Esophagus muscularis mucosa (tissue), 4 donors: ENCODE measurements around the gene PSMD9. TPM values are rescaled to one million over a fixed set of nuclear protein-coding genes. Genes with fewer than 3 reads are reported as not detected.

Experiments used
- DNase-seq: peaks from one replicate; pipeline ENCODE4 v3.0.0-alpha.2; 2017; ENCODE audit errors: extremely low spot score
- H3K27ac ChIP-seq, 4 donors: fragments of 200-600 bp; sonication (generic); replicated peaks in 1 of 4; 1 replicate in 3 of 4; 2 replicates in 1 of 4; pipeline ENCODE4 v1.5.1; 2016 to 2019; ENCODE audit warnings: mild to moderate bottlenecking in 1 of 4
- H3K27me3 ChIP-seq, 4 donors: fragments of 200-600 bp; sonication (generic); one replicate each; pipeline versions ENCODE4 v1.5.1 to v1.6.0; 2016 to 2019
- H3K36me3 ChIP-seq, 4 donors: fragments of 200-600 bp; sonication (generic); one replicate each; pipeline ENCODE4 v1.5.1; 2016 to 2019
- H3K4me1 ChIP-seq, 4 donors: fragments of 200-600 bp; sonication (generic); one replicate each; pipeline ENCODE4 v1.5.1; 2016 to 2019
- H3K4me3 ChIP-seq, 4 donors: fragments of 200-600 bp; sonication (generic); 1 replicate in 2 of 4; 2 replicates in 2 of 4; pipeline ENCODE4 v1.5.1; 2016 to 2019; ENCODE audit warnings: mild to moderate bottlenecking in 4 of 4, moderate library complexity in 1 of 4
- H3K9me3 ChIP-seq, 4 donors: fragments of 200-600 bp; sonication (generic); 1 replicate in 3 of 4; 2 replicates in 1 of 4; pipeline ENCODE4 v1.5.1; 2016 to 2019
- CTCF ChIP-seq, 3 experiments: fragments of 200-600 bp in 2 of 3; fragments of 450-650 bp in 1 of 3; sonication (generic) in 2 of 3; IDR thresholded peaks; one replicate each; pipeline ENCODE4 v1.5.1; 2017 to 2019; ENCODE audit warnings: antibody characterized with exemption in 3 of 3, mild to moderate bottlenecking in 2 of 3, moderate library complexity in 1 of 3
- EP300 ChIP-seq: sonication (generic); formaldehyde crosslinking; IDR thresholded peaks from one replicate; pipeline ENCODE4 v1.6.1; 2017; ENCODE audit warnings: antibody characterized with exemption
- POLR2A ChIP-seq: fragments of 450-650 bp; IDR thresholded peaks from one replicate; pipeline ENCODE4 v1.6.1; 2017; ENCODE audit warnings: antibody characterized with exemption, moderate library complexity, mild to moderate bottlenecking, low read depth
- POLR2AphosphoS5 ChIP-seq, 2 donors: sonication (generic); formaldehyde crosslinking; IDR thresholded peaks; one replicate each; pipeline ENCODE4 v1.6.1; 2017; ENCODE audit warnings: antibody characterized with exemption in 2 of 2
- WGBS: methylation state at CpG from one replicate; pipeline ENCODE4 v1.1.5; 2018; 5-methylcytosine and 5-hydroxymethylcytosine counted together
- intact Hi-C: fragments of 100-400 bp; cut with DNase I; formaldehyde crosslinking; loops from one replicate; pipeline ENCODE4 v1.15.1; 2023
- small RNA-seq, 3 donors: library from RNA; depleted of rRNA; stranded (forward); fragments of <200 nt; gene quantifications; one replicate each; pipeline ENCODE3, GENCODE V24; 2016
- total RNA-seq, 4 donors: library from RNA; depleted of rRNA; stranded (reverse); fragments of >200 nt; gene quantifications; one replicate each; pipeline versions ENCODE4 v1.1.0 to v1.2.1, GENCODE V29; 2016

PSMD9 gene
- total RNA-seq, 4 donors from 2014 or later, result 22.4 to 63.7 (median 44.4) TPM

- DNase-seq, result no peak
- no peaks in the 10 kb centered on the region for H3K27me3 ChIP-seq
- H3K27ac ChIP-seq, result no peak overlapping the region
- 95% methylated on average over 15 of the region's 15 CpGs for WGBS
- TF ChIP-seq CTCF (IDR thresholded peaks at IDR 0.05) (no peak), POLR2A (no peak), POLR2AphosphoS5 (IDR thresholded peaks at IDR 0.05) (no peak), EP300 (no peak)
- H3K4me3 ChIP-seq, result no peak overlapping the region
- H3K9me3 ChIP-seq, result no peaks in the 10 kb centered on the region
- intact Hi-C loops, result no loop called here
- peaks cover 8 to 19% (median 14%) of the 10 kb centered on the region in 4 donors for H3K4me1 ChIP-seq
- no peaks in the 10 kb centered on the region for H3K36me3 ChIP-seq
Observed at GRCh38 chr12:121963341-121964018, 74.9 kb downstream of the PSMD9 start.

GRCh38 chr12:121964813-121965643, 76.4 kb downstream of the PSMD9 start:
- peak overlapping the region in 1 of 4 donors; percentile 19 for H3K27ac ChIP-seq
- no peak overlapping the region for H3K4me3 ChIP-seq
- WGBS, result 39% methylated on average over 9 of the region's 9 CpGs
- H3K4me1 ChIP-seq, result peaks cover 8 to 19% (median 13%) of the 10 kb centered on the region in 4 donors
- no peak for TF ChIP-seq CTCF (IDR thresholded peaks at IDR 0.05)
- no peak for TF ChIP-seq POLR2AphosphoS5 (IDR thresholded peaks at IDR 0.05)
- no peak for TF ChIP-seq POLR2A
- no peak for TF ChIP-seq EP300
- H3K9me3 ChIP-seq, result no peaks in the 10 kb centered on the region
- H3K36me3 ChIP-seq, result no peaks in the 10 kb centered on the region
- intact Hi-C loops, result no loop called here
- no peak for DNase-seq
- H3K27me3 ChIP-seq, result no peaks in the 10 kb centered on the region

GRCh38 chr12:121966959-121967358, 78.4 kb downstream of the PSMD9 start:
- TF ChIP-seq POLR2A (no peak), POLR2AphosphoS5 (IDR thresholded peaks at IDR 0.05) (peak in 1 of 2 donors; percentile 55)
- WGBS, result 93% methylated on average over 5 of the region's 5 CpGs
- Histone ChIP-seq H3K27me3 (no peaks in the 10 kb centered on the region), H3K9me3 (no peaks in the 10 kb centered on the region), H3K4me3 (no peak overlapping the region), H3K4me1 (peaks cover 10 to 19% (median 13%) of the 10 kb centered on the region in 4 donors), H3K36me3 (no peaks in the 10 kb centered on the region), H3K27ac (peak overlapping the region in 1 of 4 donors; percentile 52)
- intact Hi-C loops, result no loop called here
- no peak for DNase-seq

Small RNA genes lying within 50 kb of the gene (small RNA-seq; reads per million reads assigned to genes)
- gene AC069503.3 (0 reads per million in 3 donors), gene RF00017 (0 reads per million in 3 donors), gene RNU7-170P (0 reads per million in 3 donors)

Other genes with a start within 250 kb of the PSMD9 start
- 1 to 10 TPM in 1 of 4 donors, under 1 TPM in 2, not detected in 1; 0.13 to 1.2 (median 0.17) TPM for gene MORN3, start 219.1 kb upstream of the PSMD9 start, total RNA-seq
- gene TMEM120B, start 176.0 kb upstream of the PSMD9 start, total RNA-seq, result 10 to 100 TPM in 1 of 4 donors, 1 to 10 TPM in 3; 4.5 to 14.1 (median 6.4) TPM
- gene RHOF, start 95.1 kb upstream of the PSMD9 start, total RNA-seq, result 10 to 100 TPM in 3 of 4 donors, 1 to 10 TPM in 1; 7.0 to 23.2 (median 15.9) TPM
- gene SETD1B, start 84.8 kb upstream of the PSMD9 start, total RNA-seq, result 10 to 100 TPM in 3 of 4 donors, 1 to 10 TPM in 1; 9.4 to 27.1 (median 19.9) TPM
- gene HPD, start 29.9 kb upstream of the PSMD9 start, total RNA-seq, result 1 to 10 TPM in 2 of 4 donors, under 1 TPM in 2; 0.65 to 3.3 (median 1.3) TPM
- 1 to 10 TPM in 1 of 4 donors, under 1 TPM in 3; 0.66 to 1.9 (median 0.87) TPM for gene CFAP251, start 29.8 kb downstream of the PSMD9 start, total RNA-seq
- 10 to 100 TPM in 1 of 4 donors, 1 to 10 TPM in 3; 2.9 to 10.1 (median 6.3) TPM for gene BCL7A, start 133.1 kb downstream of the PSMD9 start, total RNA-seq
- gene MLXIP, start 190.0 kb downstream of the PSMD9 start, total RNA-seq, result 10 to 100 TPM; 33.8 to 82.2 (median 50.9) TPM